GM18502 (cell line): ENCODE measurements around the gene UBL5.

Source experiments
- ATAC-seq: cut with Tn5 transposase; IDR thresholded peaks from one replicate; pipeline ENCODE4 v1.9.1; 2021; ENCODE audit warnings: mild to moderate bottlenecking; ENCODE audit not compliant: unreplicated experiment, poor library complexity

The UBL5 gene

GRCh38 chr19:9848762-9849161 is 21.0 kb downstream of the UBL5 start:
- no peak for ATAC-seq

- ATAC-seq, result no peak
Measured at GRCh38 chr19:9849791-9850190, 22.1 kb downstream of the UBL5 start.

DNA sequence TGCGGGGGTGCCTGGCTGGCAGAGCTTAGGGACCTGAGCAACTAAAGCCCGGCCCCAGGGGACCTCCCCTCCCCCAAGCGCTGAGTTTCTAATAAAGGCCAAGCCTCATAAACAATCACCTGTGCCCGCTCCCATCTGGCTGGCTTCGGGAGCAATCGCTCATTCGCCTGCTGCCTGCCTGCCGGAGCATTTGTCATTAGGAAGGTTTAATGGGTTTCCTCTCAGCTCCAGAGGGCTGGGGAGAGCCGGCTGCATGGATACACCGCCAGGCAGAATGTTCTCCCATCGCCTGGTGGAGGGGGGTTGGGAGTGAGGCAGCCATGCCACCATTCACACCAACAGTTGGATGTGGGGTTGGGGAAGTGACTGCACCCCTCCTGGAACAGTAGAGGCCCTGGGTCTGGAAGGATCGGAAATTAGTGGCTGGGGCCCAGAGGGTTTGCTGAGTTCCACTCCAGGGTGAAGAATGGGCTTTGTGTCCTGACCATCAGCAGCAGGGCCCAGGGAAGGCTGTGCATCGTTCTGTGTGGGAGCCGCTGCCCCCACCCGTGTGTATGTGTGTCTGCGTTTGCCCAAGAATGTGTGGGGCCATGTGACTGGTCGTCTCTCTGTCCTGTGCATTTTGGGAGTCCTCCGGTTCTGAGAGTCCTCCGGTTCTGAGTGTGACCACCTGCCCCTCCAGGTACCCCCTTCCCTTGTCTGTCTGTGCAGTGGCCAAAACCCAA is 22.7 kb downstream of the UBL5 start:
- no peak for ATAC-seq

DNA sequence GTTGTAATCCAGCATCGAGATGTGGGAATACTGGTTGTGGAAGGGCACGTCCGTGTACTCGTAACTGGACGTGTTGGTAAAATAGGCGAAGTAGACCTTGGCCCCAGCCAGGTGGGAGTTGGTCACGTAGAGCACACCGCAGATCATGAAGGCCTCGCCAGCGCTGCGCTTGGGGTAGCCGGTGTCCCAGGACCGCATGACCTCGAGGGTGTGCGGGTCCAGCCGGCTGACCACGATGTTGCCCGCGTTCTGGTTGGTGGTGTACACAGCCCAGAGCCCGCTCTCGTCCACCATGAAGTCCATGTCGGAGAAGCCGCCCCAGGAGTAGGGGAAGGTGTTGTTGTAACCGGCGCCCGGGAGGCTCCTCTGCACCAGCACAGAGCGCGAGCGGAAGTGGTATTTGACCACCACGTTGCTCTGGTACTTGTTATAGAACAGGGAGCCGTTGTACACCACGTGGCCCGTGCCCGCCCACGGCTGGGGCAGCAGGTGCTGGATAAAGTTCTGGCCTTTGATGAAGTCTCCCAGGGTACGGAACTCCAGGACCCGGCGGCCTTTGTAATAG is 26.6 kb downstream of the UBL5 start:
- ATAC-seq, result no peak

- no peak for ATAC-seq
Measured at GRCh38 chr19:9856609-9857008, 28.9 kb downstream of the UBL5 start.

GRCh38 chr19:9857076-9857721 is 29.5 kb downstream of the UBL5 start:
- ATAC-seq, result no peak

DNA sequence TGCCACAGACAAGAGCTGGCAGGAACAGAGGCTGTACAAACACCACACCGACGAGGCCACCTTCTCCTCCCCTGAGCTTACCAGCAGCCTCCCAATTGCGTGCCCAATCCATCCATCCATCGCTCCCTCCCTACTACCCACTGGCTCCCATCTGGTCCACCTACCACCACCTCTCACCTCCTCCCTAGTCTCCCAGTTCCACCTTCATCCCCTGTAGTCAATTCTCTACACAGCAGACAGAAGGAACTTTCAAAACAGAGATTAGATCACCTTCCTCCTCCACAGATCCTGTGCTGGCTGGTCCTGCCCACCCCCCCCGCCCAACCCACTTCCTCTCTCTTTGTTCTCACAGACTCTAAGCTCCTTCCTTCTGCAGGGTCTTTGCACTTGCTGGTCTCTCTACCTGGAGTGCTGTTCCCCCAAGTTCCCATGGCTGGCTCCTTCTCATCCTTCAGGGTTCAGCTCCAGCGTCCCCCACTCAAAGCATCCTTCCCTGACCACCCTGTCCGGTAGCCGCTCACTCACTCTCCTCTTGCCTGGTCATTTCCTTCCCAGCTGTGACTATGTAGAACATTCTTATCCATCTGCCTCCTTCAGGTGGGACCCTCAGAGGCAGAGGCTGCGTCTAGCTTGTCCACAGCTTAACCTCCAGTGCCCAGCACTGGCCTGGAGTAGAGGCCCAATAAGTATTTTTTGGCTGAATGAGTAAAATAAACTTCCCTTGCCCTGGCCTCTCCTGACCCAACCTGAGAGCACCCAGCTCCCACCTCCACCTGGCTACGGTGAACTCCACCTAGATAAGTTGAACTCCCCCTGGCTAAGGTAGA is 30.4 kb downstream of the UBL5 start:
- no peak for ATAC-seq

DNA sequence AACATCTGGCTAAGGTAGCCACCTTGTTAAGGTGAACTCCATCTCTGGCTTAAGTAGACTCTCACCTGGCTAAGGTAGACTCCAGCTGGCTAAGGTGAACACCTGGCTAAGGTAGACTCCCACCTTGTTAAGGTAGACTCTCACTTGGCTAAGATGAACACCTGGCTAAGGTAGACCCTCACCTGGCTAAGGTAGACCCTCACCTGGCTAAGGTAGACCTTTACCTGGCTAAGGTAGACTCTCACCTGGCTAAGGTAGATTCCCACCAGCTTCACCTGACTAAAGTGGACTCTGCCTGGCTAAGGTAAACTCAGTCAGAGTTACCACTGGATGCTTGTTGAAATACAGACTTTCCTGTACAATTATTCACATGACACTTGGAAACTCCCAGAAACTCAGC is 31.0 kb downstream of the UBL5 start:
- ATAC-seq, result no peak

DNA sequence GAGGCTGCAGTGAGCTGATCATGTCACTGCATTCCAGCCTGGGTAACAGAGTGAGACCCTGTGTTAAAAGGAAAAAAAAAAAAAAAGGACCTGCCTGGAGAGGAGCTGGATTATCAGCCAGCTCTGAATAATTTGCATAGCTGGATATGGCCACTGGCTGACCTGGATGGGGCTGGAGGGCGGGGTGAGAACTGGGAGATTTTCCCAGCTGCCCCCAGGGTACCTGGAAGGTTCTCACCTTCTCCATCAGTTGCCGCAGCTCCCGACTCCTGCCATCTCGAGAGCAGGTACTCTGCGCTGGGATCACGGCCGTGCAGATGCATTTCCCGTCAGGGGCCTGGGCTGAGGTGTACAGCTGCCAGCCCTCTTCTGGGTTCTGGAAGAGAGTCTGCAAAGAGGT is 32.7 kb downstream of the UBL5 start:
- no peak for ATAC-seq

DNA sequence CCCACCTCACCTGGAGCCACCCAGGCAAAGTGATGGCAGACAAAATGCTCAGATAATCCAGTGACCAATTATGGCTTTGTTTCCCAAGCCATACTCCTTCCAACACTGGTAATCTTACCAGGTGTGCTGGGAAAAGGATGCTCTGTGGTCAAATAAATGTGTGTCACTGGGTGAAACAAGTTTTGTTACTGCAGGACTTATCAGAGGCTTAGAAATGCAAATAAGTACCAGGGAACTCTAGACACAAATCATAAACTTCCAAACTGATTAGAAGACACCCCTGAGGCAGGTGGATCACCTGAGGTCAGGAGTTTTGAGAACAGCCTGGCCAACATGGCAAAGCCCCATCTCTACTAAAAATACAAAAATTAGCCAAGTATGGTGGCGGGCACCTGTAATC is 33.8 kb downstream of the UBL5 start:
- ATAC-seq, result no peak

- no peak for ATAC-seq
Measured at GRCh38 chr19:9862938-9863337, 35.2 kb downstream of the UBL5 start.

GRCh38 chr19:9863759-9864158 is 36.0 kb downstream of the UBL5 start:
- ATAC-seq, result no peak

DNA sequence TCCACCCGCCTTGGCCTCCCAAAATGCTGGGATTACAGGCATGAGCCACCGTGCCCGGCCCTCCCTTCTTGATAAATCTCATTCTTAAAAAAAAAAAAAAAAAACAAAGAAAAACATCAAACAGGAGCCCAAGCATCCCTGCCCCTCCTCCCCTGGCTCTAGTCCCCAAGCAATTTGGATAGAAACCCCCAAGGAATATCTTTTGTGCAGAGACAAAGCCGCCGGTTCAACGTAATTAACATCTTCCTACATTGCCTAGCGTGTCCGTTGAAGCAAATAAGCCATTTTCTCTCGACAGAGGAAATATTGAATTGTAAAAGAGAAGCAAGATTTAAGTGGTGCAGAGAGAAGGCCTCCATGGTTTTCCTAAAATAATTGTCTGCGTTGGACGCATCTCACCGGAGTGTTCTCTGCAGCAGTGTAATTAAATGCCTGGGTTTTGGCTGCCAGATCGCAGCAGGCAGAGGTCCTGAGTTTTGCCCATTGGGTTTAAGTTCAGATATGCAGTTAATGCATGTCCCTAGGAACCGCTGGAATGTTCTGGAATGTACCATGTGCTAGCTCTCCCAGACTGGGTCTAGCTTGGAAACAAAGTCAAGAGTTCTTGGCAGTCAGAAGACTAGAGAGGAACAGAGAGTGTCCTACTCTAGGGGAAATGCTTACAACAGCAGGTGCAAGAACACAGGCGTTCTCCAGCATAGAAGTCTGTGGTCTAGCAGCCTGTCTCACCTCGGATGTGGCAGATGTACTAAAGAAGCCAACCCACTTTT is 38.2 kb downstream of the UBL5 start:
- ATAC-seq, result no peak

DNA sequence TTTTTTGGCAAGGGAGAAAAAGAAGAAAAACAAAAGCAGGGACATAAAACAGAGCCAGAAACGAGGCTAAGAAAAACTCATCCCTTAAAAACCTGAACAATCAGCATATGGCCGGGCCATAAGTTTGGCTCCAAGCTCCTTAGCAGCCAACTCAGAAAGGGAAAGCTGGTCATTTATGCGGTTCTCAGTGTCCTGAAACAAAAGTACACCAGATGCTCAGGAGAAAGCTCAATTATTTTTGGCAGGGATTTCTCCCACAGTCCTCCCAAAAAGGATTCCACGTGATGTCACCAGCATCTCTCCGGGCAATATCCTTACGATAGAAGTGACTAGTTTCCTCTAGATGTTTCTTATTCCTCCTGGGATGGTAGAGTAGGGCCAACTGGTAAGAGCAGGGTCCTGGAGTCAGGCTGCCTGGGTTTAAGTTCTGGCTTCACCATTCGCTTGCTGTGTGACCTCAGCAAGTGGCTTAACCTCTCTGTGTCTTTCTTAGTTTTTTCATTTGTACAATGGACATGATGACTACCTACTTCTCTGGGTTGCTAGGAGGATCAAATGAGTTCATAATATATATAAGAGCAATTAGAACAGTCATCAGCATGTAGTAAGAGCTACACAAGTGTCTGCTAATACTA is 41.4 kb downstream of the UBL5 start:
- no peak for ATAC-seq

- no peak for ATAC-seq
Measured at GRCh38 chr19:9871626-9872338, 44.1 kb downstream of the UBL5 start.

DNA sequence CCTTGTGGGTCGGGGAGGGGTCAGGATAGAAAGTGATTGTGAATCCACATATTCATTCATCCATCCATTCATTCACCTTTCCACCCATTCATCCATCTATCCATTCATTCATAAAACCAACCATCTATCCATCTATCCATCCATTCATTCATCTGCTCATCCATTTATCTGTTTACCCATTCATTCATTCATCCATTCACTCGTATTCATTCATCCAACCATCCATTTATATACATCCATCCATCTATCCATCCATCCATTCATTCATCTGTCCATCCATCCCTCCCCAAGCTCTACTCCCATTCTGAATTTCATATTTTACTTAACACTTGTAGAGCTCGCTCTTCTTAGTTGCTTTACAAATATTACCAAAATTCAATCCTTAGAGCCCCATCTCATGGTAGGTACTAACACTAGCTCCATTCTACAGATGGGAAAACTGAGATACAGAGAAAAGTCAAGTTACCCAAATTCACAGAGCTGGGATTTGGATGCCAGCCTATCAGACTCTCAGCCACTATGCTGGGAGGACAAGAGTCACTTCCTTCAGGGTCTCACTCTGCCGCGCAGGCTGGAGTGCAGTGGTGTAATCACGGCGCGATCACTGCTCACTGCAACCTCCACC is 45.0 kb downstream of the UBL5 start:
- no peak for ATAC-seq

DNA sequence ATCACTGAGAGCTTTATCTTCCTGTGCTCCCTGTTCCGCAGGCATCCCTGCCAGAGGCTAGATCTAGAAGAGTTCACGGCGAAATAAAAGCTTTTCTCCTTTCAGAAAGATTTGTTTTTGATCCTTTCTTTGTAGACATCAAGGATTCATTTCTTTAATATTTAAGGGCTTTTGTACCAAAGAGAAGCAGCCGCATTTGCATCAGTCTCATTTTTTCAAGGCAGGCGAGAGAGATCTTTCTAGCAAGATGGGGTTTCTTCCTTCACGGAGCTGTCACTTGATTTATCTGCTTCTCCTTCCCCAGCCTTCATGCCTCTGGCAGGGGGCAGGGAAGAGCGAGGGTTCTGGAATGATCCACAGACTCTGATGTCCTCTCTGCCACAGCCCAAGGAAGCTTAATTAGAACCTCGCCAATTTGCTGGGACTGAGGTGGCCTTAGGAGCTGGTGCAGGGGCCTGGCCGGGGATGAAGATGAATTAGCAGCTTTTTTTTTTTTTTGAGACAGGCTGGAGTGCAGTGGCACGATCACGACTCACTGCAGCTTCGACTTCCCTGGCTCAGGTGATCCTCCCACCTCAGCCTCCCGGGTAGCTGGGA is 47.4 kb downstream of the UBL5 start:
- no peak for ATAC-seq

GRCh38 chr19:9875796-9876195 is 48.1 kb downstream of the UBL5 start:
- ATAC-seq, result no peak
